ENCODE measurements around the gene PLXNA2. TPM values are rescaled to one million over a fixed set of nuclear protein-coding genes. Genes with fewer than 3 reads are reported as not detected.

The PLXNA2 gene
- total RNA-seq, 1 experiment from 2014 or later, result 0.89 TPM

- intact Hi-C loops (cut with micrococcal nuclease), result no loop called here
- H2AFZ ChIP-seq (ENCODE audit: low read depth, low read length, poor library complexity, severe bottlenecking), result no peak overlapping the region
- no peaks in the 10 kb centered on the region for H3K9me3 ChIP-seq (ENCODE audit: control insufficient read depth in 1 of 2, insufficient read depth in 1 of 2, low read depth in 1 of 2, low read length in 2 of 2)
- no peaks in the 10 kb centered on the region for H3K79me2 ChIP-seq (ENCODE audit: insufficient read depth, low read length)
- H3K4me3 ChIP-seq (replicated peaks in 1 of 2; ENCODE audit: low read depth in 1 of 2, low read length in 2 of 2), result no peak overlapping the region
- H3K27me3 ChIP-seq (ENCODE audit: insufficient read depth, low read length), result 0 out of 2 replicates have a peak, but pooled peaks cover 6% of the 10 kb centered on the region
- ChIA-PET RAD21 (ENCODE audit: low non-redundant PET in 1 of 2, low total read pairs in 2 of 2, uncharacterized antibody in 2 of 2, unreplicated experiment in 2 of 2) (no interaction called here), POLR2A (no interaction called here), CTCF (no interaction called here)
- no TSS peak for BruUV-seq (replicated peaks)
- TF ChIP-seq EZH2 (IDR thresholded peaks at IDR 0.05) (no peak), EGR1 (IDR thresholded peaks at IDR 0.05; ENCODE audit: low read depth) (no peak), SIN3A (IDR thresholded peaks at IDR 0.05; ENCODE audit: low read depth) (no peak), ZNF274 (IDR thresholded peaks at IDR 0.05; ENCODE audit: low read depth, low read length) (no peak), SRF (IDR thresholded peaks at IDR 0.05; ENCODE audit: low read depth) (no peak), TCF7L2 (IDR thresholded peaks at IDR 0.05; ENCODE audit: borderline replicate concordance, extremely low read depth, insufficient read depth, insufficient read length) (no peak), ATF3 (IDR thresholded peaks at IDR 0.05) (no peak), RAD21 (IDR thresholded peaks at IDR 0.05; ENCODE audit: low read depth) (no peak), MAX (IDR thresholded peaks at IDR 0.05) (no peak), POLR2AphosphoS5 (IDR thresholded peaks at IDR 0.05; ENCODE audit: low read depth, low read length) (no peak), ZBTB33 (IDR thresholded peaks at IDR 0.05; ENCODE audit: extremely low read depth, insufficient replicate concordance, low read length) (no peak), REST (IDR thresholded peaks at IDR 0.05; ENCODE audit: low read depth) (no peak)
- DNase-seq (ENCODE audit: low read depth, low spot score) (no peak), ATAC-seq (no peak)
- no peak overlapping the region for H3K9ac ChIP-seq (ENCODE audit: low read length)
- no peak overlapping the region for H3K4me2 ChIP-seq (ENCODE audit: low read length)
- H3K9me2 ChIP-seq (ENCODE audit: insufficient read depth), result no peaks in the 10 kb centered on the region
- H4K20me1 ChIP-seq (ENCODE audit: insufficient read depth), result no peaks in the 10 kb centered on the region
- peaks cover 5 to 9% of the 10 kb centered on the region in 2 experiments for H3K4me1 ChIP-seq (ENCODE audit: control insufficient read depth in 1 of 2, insufficient read depth in 2 of 2, low read length in 2 of 2)
- no peak overlapping the region for H3K27ac ChIP-seq (ENCODE audit: low read depth, low read length)
- H3K36me3 ChIP-seq (ENCODE audit: control insufficient read depth in 1 of 2, insufficient read depth in 2 of 2, low read length in 2 of 2), result no peaks in the 10 kb centered on the region
Observed at GRCh38 chr1:208189183-208189582, 55.0 kb downstream of the PLXNA2 start.

All from HCT116 (cell line).